B cell (primary cell): Measurements from ENCODE around the gene MYCBP2. TPM values are rescaled to one million over a fixed set of nuclear protein-coding genes. Genes with fewer than 3 reads are reported as not detected.

Experiments used
- ATAC-seq: fragments of 200-7000 bp; cut with Tn5 transposase; one replicate; pipeline ENCODE4 v1.10.0; 2021; ENCODE audit warnings: low read depth, mild to moderate bottlenecking, moderate number of reproducible peaks, moderate library complexity
- CTCF ChIA-PET: fragments of 350-600 bp; sonication (Branson Sonifier 250); formaldehyde crosslinking; loops from one replicate; lab custom pipeline; 2021; ENCODE audit warnings: antibody characterized with exemption, inconsistent platforms; lab: Charles Lee
- POLR2A ChIA-PET: fragments of 350-600 bp; sonication (Branson Sonifier 250); formaldehyde crosslinking; loops from one replicate; lab custom pipeline; 2021; ENCODE audit warnings: antibody characterized with exemption; lab: Charles Lee
- DNase-seq: peaks from one replicate; pipeline ENCODE4 v3.0.0; 2013
- H2AFZ ChIP-seq: 2 replicates; pipeline ENCODE4 v1.6.1; 2012; ENCODE audit warnings: mild to moderate bottlenecking, low read depth, low read length; ENCODE audit not compliant: insufficient read depth, poor library complexity, severe bottlenecking
- H3K27ac ChIP-seq, 2 donors: 1 replicate in 1 of 2; 2 replicates in 1 of 2; pipeline ENCODE4 v1.5.1; 2012 to 2013; ENCODE audit warnings: low read length in 2 of 2, mild to moderate bottlenecking in 2 of 2, moderate library complexity in 1 of 2
- H3K27me3 ChIP-seq, 4 experiments: fragments of 200-600 bp in 1 of 4; sonication (generic) in 1 of 4; replicated peaks in 1 of 4; 1 replicate in 2 of 4; 2 replicates in 2 of 4; pipeline versions ENCODE4 v1.6.1 to v1.7.0; 2013 to 2016; ENCODE audit warnings: low read length in 3 of 4, mild to moderate bottlenecking in 2 of 4, mixed read lengths in 1 of 4, moderate library complexity in 1 of 4; ENCODE audit not compliant: insufficient read depth in 4 of 4, control insufficient read depth in 3 of 4; ENCODE audit errors: control extremely low read depth in 1 of 4
- H3K36me3 ChIP-seq, 2 experiments: replicated peaks in 1 of 2; 1 replicate in 1 of 2; 2 replicates in 1 of 2; pipeline versions ENCODE4 v1.6.1 to v1.7.1; 2013; ENCODE audit warnings: low read length in 1 of 2; ENCODE audit not compliant: insufficient read depth in 2 of 2, control insufficient read depth in 1 of 2; ENCODE audit errors: control extremely low read depth in 1 of 2, extremely low read depth in 1 of 2
- H3K4me1 ChIP-seq, 2 donors: fragments of 200-600 bp in 1 of 2; sonication (generic) in 1 of 2; 1 replicate in 1 of 2; 2 replicates in 1 of 2; pipeline versions ENCODE4 v1.5.1 to v1.6.1; 2013 to 2017; ENCODE audit warnings: low read length in 2 of 2; ENCODE audit not compliant: control insufficient read depth in 2 of 2, insufficient read depth in 2 of 2
- H3K4me2 ChIP-seq: replicated peaks from 2 replicates; pipeline ENCODE3; 2012; ENCODE audit warnings: mild to moderate bottlenecking, low read depth, low read length; ENCODE audit not compliant: poor library complexity, severe bottlenecking
- H3K4me3 ChIP-seq, 5 experiments: fragments of 200-600 bp in 1 of 5; sonication (generic) in 1 of 5; 1 replicate in 3 of 5; 2 replicates in 2 of 5; pipeline versions ENCODE4 v1.5.1 to v1.7.0; 2011 to 2016; ENCODE audit warnings: low read length in 4 of 5, mild to moderate bottlenecking in 4 of 5, low read depth in 2 of 5, control low read depth in 1 of 5, moderate library complexity in 1 of 5; ENCODE audit not compliant: insufficient read depth in 1 of 5; ENCODE audit errors: control extremely low read depth in 1 of 5, extremely low read depth in 1 of 5
- H3K79me2 ChIP-seq: fragments of 200-600 bp; sonication (generic); one replicate; pipeline ENCODE4 v1.6.0; 2016; ENCODE audit warnings: low read length; ENCODE audit not compliant: control insufficient read depth, insufficient read depth
- H3K9ac ChIP-seq: fragments of 200-600 bp; sonication (generic); 2 replicates; pipeline ENCODE4 v1.6.1; 2017; ENCODE audit warnings: mild to moderate bottlenecking, low read length, moderate library complexity
- H3K9me3 ChIP-seq, 3 donors: one replicate each; pipeline versions ENCODE4 v1.6.1 to v1.7.1; 2013; ENCODE audit warnings: low read length in 2 of 3; ENCODE audit not compliant: control insufficient read depth in 2 of 3, insufficient read depth in 1 of 3; ENCODE audit errors: control extremely low read depth in 1 of 3
- H4K20me1 ChIP-seq: 2 replicates; pipeline ENCODE4 v1.6.0; 2012; ENCODE audit warnings: mild to moderate bottlenecking, low read length; ENCODE audit not compliant: insufficient read depth, control insufficient read depth, poor library complexity, severe bottlenecking
- H3K27ac Mint-ChIP-seq: one replicate; pipeline ENCODE4 v1.8.0; 2021; ENCODE audit warnings: mixed read lengths
- H3K27me3 Mint-ChIP-seq: one replicate; pipeline ENCODE4 v1.8.0; 2021; ENCODE audit warnings: mixed read lengths
- H3K4me1 Mint-ChIP-seq: one replicate; pipeline ENCODE4 v1.8.0; 2021; ENCODE audit warnings: mixed read lengths
- H3K4me3 Mint-ChIP-seq: one replicate; pipeline ENCODE4 v1.8.0; 2021; ENCODE audit warnings: mixed read lengths
- H3K9me3 Mint-ChIP-seq: one replicate; pipeline ENCODE4 v1.8.0; 2022; ENCODE audit warnings: mixed read lengths; ENCODE audit not compliant: insufficient read depth
- CTCF ChIP-seq: fragments of 200-600 bp; IDR thresholded peaks from one replicate; pipeline ENCODE4 v1.8.0; 2022; ENCODE audit warnings: antibody characterized with exemption, mild to moderate bottlenecking
- EZH2 ChIP-seq: IDR thresholded peaks from 2 replicates; pipeline ENCODE4 v1.6.1; 2012; ENCODE audit warnings: borderline replicate concordance, low read depth, mild to moderate bottlenecking, moderate library complexity, low read length; ENCODE audit not compliant: insufficient read depth, poor library complexity, severe bottlenecking
- WGBS: methylation state at CpG from one replicate; pipeline ENCODE4 v1.1.5; 2013; ENCODE audit warnings: missing lambda C conversion rate; ENCODE audit not compliant: insufficient coverage; 5-methylcytosine and 5-hydroxymethylcytosine counted together
- intact Hi-C: fragments of 100-400 bp; cut with micrococcal nuclease; formaldehyde crosslinking; loops from one replicate; pipeline ENCODE4 v1.10.0; 2022
- polyA plus RNA-seq: library from polyadenylated mRNA; depleted of rRNA; stranded (reverse); fragments of >200 nt; gene quantifications from 2 replicates; pipeline ENCODE4 v1.2.3, GENCODE V29; 2012
- total RNA-seq, 2 donors: library from RNA; stranded (reverse); fragments of 120-200 nt in 1 of 2; gene quantifications; 1 replicate in 1 of 2; 2 replicates in 1 of 2; pipeline versions ENCODE4 v1.2.3 to v1.2.4, GENCODE V29; 2013 to 2022

Gene MYCBP2
- total and polyA plus RNA-seq, 2 donors (not counting 1 experiment from before 2014, with no cell fraction given), result 84.0 to 237 TPM

- Histone ChIP-seq H3K9me3 (no peaks in the 10 kb centered on the region), H3K36me3 (no peaks in the 10 kb centered on the region), H3K27ac (peak overlapping the region; percentile 91 to 92), H2AFZ (peak overlapping the region; percentile 47), H4K20me1 (no peaks in the 10 kb centered on the region), H3K9ac (peak overlapping the region; percentile 45), H3K4me2 (peak overlapping the region; percentile 73), H3K79me2 (peaks cover 34% of the 10 kb centered on the region), H3K27me3 (no peaks in the 10 kb centered on the region), H3K4me1 (peaks cover 61 to 65% of the 10 kb centered on the region in 2 donors), H3K4me3 (peak overlapping the region in 2 of 5 experiments; percentile 48 to 50)
- Mint-ChIP-seq H3K27ac (peak overlapping the region; percentile 86), H3K9me3 (peaks cover 3% of the 10 kb centered on the region), H3K27me3 (no peaks in the 10 kb centered on the region), H3K4me1 (peaks cover 76% of the 10 kb centered on the region), H3K4me3 (peak overlapping the region; percentile 72)
- no peak for DNase-seq
- no peak for TF ChIP-seq CTCF
- TF ChIP-seq EZH2, result no peak
- 45% methylated on average over 2 of the region's 2 CpGs for WGBS
- ChIA-PET POLR2A (interaction anchor here (0.9 to 4.0 kb wide), 3 partner anchors 9 to 140 kb away, joined by 4 to 45 read pairs (median 7); partner anchors contain the start of gene MYCBP2), CTCF (interaction anchor here (0.9 to 2.3 kb wide), 7 partner anchors 9 to 140 kb away, joined by 3 to 17 read pairs (median 8); partner anchors contain the start of gene MYCBP2)
- no peak for ATAC-seq
- intact Hi-C loops, result loop anchor here (2.0 to 5.0 kb wide), 2 partner anchors 16 to 41 kb away; no protein-coding TSS in a partner anchor
Observed at GRCh38 chr13:77338329-77338728, 11.4 kb upstream of the MYCBP2 start.

GRCh38 chr13:77337159-77337558, 10.3 kb upstream of the MYCBP2 start:
- H3K4me1 ChIP-seq, result peaks cover 61 to 63% of the 10 kb centered on the region in 2 donors
- TF ChIP-seq CTCF (no peak), EZH2 (no peak)
- DNase-seq (no peak), ATAC-seq (no peak)
- ChIA-PET CTCF (interaction anchor here (1.0 to 2.3 kb wide), 3 partner anchors 10 to 144 kb away, joined by 4 to 8 read pairs (median 4); partner anchors contain the start of gene MYCBP2), POLR2A (interaction anchor here (1.8 kb wide), 1 partner anchor 10 kb away, joined by 4 read pairs; the partner anchor contains the start of gene MYCBP2)
- H4K20me1 ChIP-seq, result no peaks in the 10 kb centered on the region
- H3K27ac ChIP-seq, result peak overlapping the region in 1 of 2 donors; percentile 91
- H3K27me3 ChIP-seq, result no peaks in the 10 kb centered on the region
- Mint-ChIP-seq H3K4me1 (peaks cover 69% of the 10 kb centered on the region), H3K9me3 (no peaks in the 10 kb centered on the region), H3K27me3 (no peaks in the 10 kb centered on the region), H3K27ac (peak overlapping the region; percentile 86), H3K4me3 (no peak overlapping the region)
- no peak overlapping the region for H3K4me2 ChIP-seq
- no peaks in the 10 kb centered on the region for H3K36me3 ChIP-seq
- no peaks in the 10 kb centered on the region for H3K9me3 ChIP-seq
- no peak overlapping the region for H3K9ac ChIP-seq
- H2AFZ ChIP-seq, result no peak overlapping the region
- intact Hi-C loops, result loop anchor here (5.0 kb wide), 1 partner anchor 40 kb away; no protein-coding TSS in a partner anchor
- no peak overlapping the region for H3K4me3 ChIP-seq
- 95% methylated on average over 3 of the region's 3 CpGs for WGBS
- H3K79me2 ChIP-seq, result peaks cover 45% of the 10 kb centered on the region
